HepG2 (cell line): ENCODE measurements around the gene VMO1. TPM values are rescaled to one million over a fixed set of nuclear protein-coding genes. Genes with fewer than 3 reads are reported as not detected.

Source experiments
- ARID2 ChIP-seq: sonication (generic); formaldehyde crosslinking; IDR thresholded peaks from 2 replicates; pipeline ENCODE4 v1.8.1; 2022; ENCODE audit warnings: mild to moderate bottlenecking, missing genetic modification reagents, borderline replicate concordance
- ATAD3A ChIP-seq: sonication (generic); formaldehyde crosslinking; IDR thresholded peaks from 2 replicates; pipeline ENCODE4 v1.4.0; 2020; ENCODE audit warnings: missing genetic modification reagents
- EZH2 ChIP-seq: conservative IDR thresholded peaks from 2 replicates; pipeline ENCODE4 v1.6.1; 2012; ENCODE audit warnings: mild to moderate bottlenecking, low read depth, low read length, moderate library complexity
- HES4 ChIP-seq: sonication (generic); formaldehyde crosslinking; IDR thresholded peaks from 2 replicates; pipeline ENCODE4 v1.9.0; 2021; ENCODE audit warnings: mild to moderate bottlenecking, missing genetic modification reagents, borderline replicate concordance
- HINFP ChIP-seq: sonication (generic); formaldehyde crosslinking; IDR thresholded peaks from 2 replicates; pipeline ENCODE4 v1.4.0; 2020; ENCODE audit warnings: low read depth, mild to moderate bottlenecking, missing genetic modification reagents
- ISL2 ChIP-seq: sonication (generic); formaldehyde crosslinking; IDR thresholded peaks from 2 replicates; pipeline ENCODE4 v1.5.0; 2020; ENCODE audit warnings: missing genetic modification reagents
- RFXAP ChIP-seq: sonication (generic); formaldehyde crosslinking; IDR thresholded peaks from 2 replicates; pipeline ENCODE4 v1.4.0; 2020; ENCODE audit warnings: missing genetic modification reagents, borderline replicate concordance
- SATB2 ChIP-seq: sonication (generic); formaldehyde crosslinking; IDR thresholded peaks from 2 replicates; pipeline ENCODE4 v1.5.0; 2020; ENCODE audit warnings: missing genetic modification reagents
- SMAD1 ChIP-seq: sonication (generic); formaldehyde crosslinking; IDR thresholded peaks from 2 replicates; pipeline ENCODE4 v1.4.0; 2020; ENCODE audit warnings: missing genetic modification reagents, low read depth, mild to moderate bottlenecking, borderline replicate concordance
- ZBTB21 ChIP-seq: sonication (generic); formaldehyde crosslinking; IDR thresholded peaks from 2 replicates; pipeline ENCODE4 v1.4.0; 2020; ENCODE audit warnings: missing genetic modification reagents
- ZNF143 ChIP-seq: sonication (generic); formaldehyde crosslinking; IDR thresholded peaks from 2 replicates; pipeline ENCODE4 v1.4.0; 2020; ENCODE audit warnings: missing genetic modification reagents
- ZNF333 ChIP-seq: sonication (generic); formaldehyde crosslinking; IDR thresholded peaks from 2 replicates; pipeline ENCODE4 v1.4.0; 2020; ENCODE audit warnings: mild to moderate bottlenecking, missing genetic modification reagents, borderline replicate concordance
- ZNF367 ChIP-seq: sonication (generic); formaldehyde crosslinking; IDR thresholded peaks from 2 replicates; pipeline ENCODE4 v1.4.0; 2020; ENCODE audit warnings: missing genetic modification reagents, borderline replicate concordance
- ZNF614 ChIP-seq: IDR thresholded peaks from 2 replicates; pipeline ENCODE4 v1.6.1; 2018; ENCODE audit warnings: missing biosample characterization, missing genetic modification reagents, inconsistent platforms, borderline replicate concordance
- ZNF841 ChIP-seq: sonication (generic); formaldehyde crosslinking; IDR thresholded peaks from 2 replicates; pipeline ENCODE4 v1.8.1; 2023; ENCODE audit warnings: missing genetic modification reagents, borderline replicate concordance
- polyA plus RNA-seq, 8 experiments: library from polyadenylated mRNA; depleted of rRNA in 3 of 8; stranded (reverse) in 7 of 8; unstranded in 1 of 8; fragments of >200 nt; fragmentation: Illumina TruSeq in 4 of 8; extraction: Trizol in 4 of 8; gene quantifications; 2 replicates each; pipeline versions ENCODE4 v1.2.1 to v1.2.3, GENCODE V29; 2011 to 2016; ENCODE audit warnings: low read depth in 4 of 8, missing spikeins in 1 of 8, mixed read lengths in 1 of 8; ENCODE audit not compliant: insufficient read depth in 1 of 8
- total RNA-seq, 5 experiments: library from RNA; depleted of rRNA; stranded (reverse); fragments of >200 nt; fragmentation: Illumina TruSeq; extraction: Trizol; gene quantifications; 2 replicates each; pipeline ENCODE4 v1.2.3, GENCODE V29; 2016; ENCODE audit warnings: low read depth in 1 of 5
- TF ChIP-seq, protein P1 (sequence below): sonication (generic); formaldehyde crosslinking; IDR thresholded peaks from 2 replicates; pipeline ENCODE4 v1.8.1; 2023; ENCODE audit warnings: mild to moderate bottlenecking, moderate library complexity, missing genetic modification reagents
- TF ChIP-seq, protein P2 (sequence below): sonication (generic); formaldehyde crosslinking; IDR thresholded peaks from 2 replicates; pipeline ENCODE4 v1.8.0; 2022; ENCODE audit warnings: mild to moderate bottlenecking, missing genetic modification reagents; ENCODE audit not compliant: insufficient replicate concordance

The VMO1 gene
- total and polyA plus RNA-seq, 2 of the 13 experiments (the other 11 are each of a cell fraction or from before 2014, with no cell fraction given), result not detected

GRCh38 chr17:4833941-4834680, 47.9 kb upstream of the VMO1 start (continued):
- no peak for TF ChIP-seq ZNF841 (CRISPR knock-in tag)
- TF ChIP-seq SATB2, result no peak
- TF ChIP-seq ZNF333 (CRISPR knock-in tag), result no peak
- TF ChIP-seq EZH2, result no peak
- no peak for TF ChIP-seq RFXAP (CRISPR knock-in tag)
- no peak for TF ChIP-seq ISL2 (CRISPR knock-in tag)
- no peak for TF ChIP-seq ZNF367 (CRISPR knock-in tag)
- TF ChIP-seq ZNF614 (CRISPR knock-in tag), result no peak
- no peak for TF ChIP-seq ZBTB21
- no peak for TF ChIP-seq HINFP (CRISPR knock-in tag)
- no peak for TF ChIP-seq ARID2 (CRISPR knock-in tag)
- no peak for TF ChIP-seq ATAD3A (CRISPR knock-in tag)
- TF ChIP-seq SMAD1, result no peak
- TF ChIP-seq, protein P1, sequence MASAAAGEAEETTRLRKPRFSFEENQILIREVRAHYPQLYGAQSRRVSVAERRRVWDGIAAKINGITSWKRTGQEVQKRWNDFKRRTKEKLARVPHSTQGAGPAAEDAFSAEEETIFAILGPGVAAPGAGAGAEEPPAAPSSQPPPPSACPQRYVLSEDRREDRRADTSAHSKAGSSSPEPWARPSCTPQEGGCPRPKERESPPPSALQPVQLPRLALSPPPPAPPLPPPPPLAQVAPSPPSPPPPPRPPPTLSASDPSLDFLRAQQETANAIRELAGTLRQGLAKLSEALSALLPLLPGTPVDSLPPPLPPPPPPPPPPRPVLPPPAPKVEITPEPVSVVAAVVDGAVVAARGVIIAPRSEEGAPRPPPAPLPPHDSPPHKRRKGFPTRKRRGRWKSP, result 0 out of 2 replicates have a peak, but pooled peaks have one; percentile 29
- TF ChIP-seq HES4 (CRISPR knock-in tag), result no peak
- TF ChIP-seq ZNF143 (CRISPR knock-in tag), result no peak
- TF ChIP-seq, protein P2, sequence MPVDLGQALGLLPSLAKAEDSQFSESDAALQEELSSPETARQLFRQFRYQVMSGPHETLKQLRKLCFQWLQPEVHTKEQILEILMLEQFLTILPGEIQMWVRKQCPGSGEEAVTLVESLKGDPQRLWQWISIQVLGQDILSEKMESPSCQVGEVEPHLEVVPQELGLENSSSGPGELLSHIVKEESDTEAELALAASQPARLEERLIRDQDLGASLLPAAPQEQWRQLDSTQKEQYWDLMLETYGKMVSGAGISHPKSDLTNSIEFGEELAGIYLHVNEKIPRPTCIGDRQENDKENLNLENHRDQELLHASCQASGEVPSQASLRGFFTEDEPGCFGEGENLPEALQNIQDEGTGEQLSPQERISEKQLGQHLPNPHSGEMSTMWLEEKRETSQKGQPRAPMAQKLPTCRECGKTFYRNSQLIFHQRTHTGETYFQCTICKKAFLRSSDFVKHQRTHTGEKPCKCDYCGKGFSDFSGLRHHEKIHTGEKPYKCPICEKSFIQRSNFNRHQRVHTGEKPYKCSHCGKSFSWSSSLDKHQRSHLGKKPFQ (CRISPR knock-in tag), result peak; percentile 16
